AG04450 (cell line): ENCODE measurements around the gene PGF. TPM values are rescaled to one million over a fixed set of nuclear protein-coding genes. Genes with fewer than 3 reads are reported as not detected.

Source experiments
- CTCF ChIA-PET: fragments of 300-600, 350-600 bp; formaldehyde crosslinking; extraction: SDS; loops from one replicate; lab custom pipeline; 2022; ENCODE audit warnings: antibody characterized with exemption, inconsistent platforms; lab: Charles Lee
- POLR2A ChIA-PET: fragments of 350-600 bp; formaldehyde crosslinking; extraction: SDS; loops from one replicate; lab custom pipeline; 2021; ENCODE audit warnings: antibody characterized with exemption, inconsistent platforms; lab: Yijun Ruan, JAX
- DNase-seq: peaks from one replicate; pipeline ENCODE4 v3.0.0-alpha.2; 2011; ENCODE audit warnings: low read depth, low spot score
- H3K27ac ChIP-seq: one replicate; pipeline ENCODE4 v1.5.1; 2012; ENCODE audit warnings: low read depth, low read length, control low read depth
- H3K27me3 ChIP-seq: one replicate; pipeline ENCODE4 v1.6.0; 2012; ENCODE audit warnings: low read length; ENCODE audit not compliant: control insufficient read depth, insufficient read depth
- H3K4me3 ChIP-seq: 2 replicates; pipeline ENCODE4 v1.5.1; 2011; ENCODE audit warnings: mild to moderate bottlenecking, low read depth, low read length, control low read depth
- H3K9me3 ChIP-seq: 2 replicates; pipeline ENCODE4 v1.5.1; 2012; ENCODE audit warnings: low read length; ENCODE audit not compliant: control insufficient read depth, insufficient read depth
- CTCF ChIP-seq: IDR thresholded peaks from 2 replicates; pipeline ENCODE4 v1.5.1; 2011; ENCODE audit warnings: low read depth, low read length, control low read depth, inconsistent platforms
- polyA plus RNA-seq: library from polyadenylated mRNA; depleted of rRNA; stranded (reverse); fragments of >200 nt; gene quantifications from 2 replicates; pipeline ENCODE4 v1.2.3, GENCODE V29; 2011

The PGF gene
- polyA plus RNA-seq, 1 experiment, result 0.63 TPM

GRCh38 chr14:74951443-74952179 lies 3.8 kb downstream of the PGF start:
- TF ChIP-seq CTCF, result no peak
- H3K27me3 ChIP-seq, result peaks cover 5% of the 10 kb centered on the region
- H3K27ac ChIP-seq, result no peak overlapping the region
- ChIA-PET CTCF (interaction anchor here (1.5 to 3.3 kb wide), 2 partner anchors 91 to 137 kb away, joined by 4 to 14 read pairs; no protein-coding TSS in a partner anchor), POLR2A (no interaction called here)
- DNase-seq, result no peak
- no peak overlapping the region for H3K4me3 ChIP-seq
- no peaks in the 10 kb centered on the region; the same call in 1 of the 2 replicates for H3K9me3 ChIP-seq

DNA sequence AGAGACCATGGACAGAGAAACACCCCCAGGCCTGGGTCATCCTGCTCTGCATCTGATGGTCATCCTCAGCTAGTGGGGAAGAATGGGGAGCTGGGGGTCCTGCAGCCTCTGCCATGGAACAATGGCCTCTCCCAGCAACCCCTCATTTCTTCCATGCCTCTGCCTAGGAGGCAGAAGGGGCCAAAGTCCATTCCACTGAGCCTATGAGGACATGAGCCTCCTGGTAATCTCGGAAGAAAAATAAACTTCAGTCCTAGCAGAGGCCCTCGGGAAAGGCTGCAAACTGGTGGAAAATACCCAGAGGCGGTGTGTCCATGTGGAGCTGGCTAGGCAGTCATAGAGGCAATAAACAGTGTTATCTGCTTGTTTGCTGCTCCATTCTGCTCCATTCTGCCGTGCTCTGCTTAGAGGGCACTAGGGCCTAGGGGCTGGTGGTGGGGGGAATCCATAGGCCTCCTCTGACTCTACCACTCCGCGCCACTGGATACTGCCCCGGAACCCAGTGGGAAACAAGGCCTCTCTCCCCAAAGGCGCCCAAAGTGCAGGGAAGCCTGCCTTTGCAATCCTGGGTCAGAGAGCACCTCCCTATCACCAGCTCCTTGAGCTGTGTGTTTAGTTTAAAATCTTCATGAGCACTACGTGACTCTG lies 4.5 kb downstream of the PGF start:
- H3K27me3 ChIP-seq, result peaks cover 2% of the 10 kb centered on the region
- ChIA-PET CTCF (interaction anchor here (1.5 to 3.3 kb wide), 2 partner anchors 90 to 138 kb away, joined by 4 to 14 read pairs; no protein-coding TSS in a partner anchor), POLR2A (no interaction called here)
- H3K9me3 ChIP-seq, result no peaks in the 10 kb centered on the region
- DNase-seq, result no peak
- TF ChIP-seq CTCF, result no peak
- no peak overlapping the region for H3K4me3 ChIP-seq
- H3K27ac ChIP-seq, result no peak overlapping the region

- Histone ChIP-seq H3K4me3 (no peak overlapping the region), H3K27ac (no peak overlapping the region), H3K9me3 (no peaks in the 10 kb centered on the region), H3K27me3 (peaks cover 2% of the 10 kb centered on the region)
- TF ChIP-seq CTCF, result no peak
- DNase-seq, result no peak
- ChIA-PET POLR2A (no interaction called here), CTCF (interaction anchor here (3.6 kb wide), 1 partner anchor 139 kb away, joined by 21 read pairs; no protein-coding TSS in a partner anchor)
Observed at GRCh38 chr14:74949859-74950573, 5.4 kb downstream of the PGF start.

DNA sequence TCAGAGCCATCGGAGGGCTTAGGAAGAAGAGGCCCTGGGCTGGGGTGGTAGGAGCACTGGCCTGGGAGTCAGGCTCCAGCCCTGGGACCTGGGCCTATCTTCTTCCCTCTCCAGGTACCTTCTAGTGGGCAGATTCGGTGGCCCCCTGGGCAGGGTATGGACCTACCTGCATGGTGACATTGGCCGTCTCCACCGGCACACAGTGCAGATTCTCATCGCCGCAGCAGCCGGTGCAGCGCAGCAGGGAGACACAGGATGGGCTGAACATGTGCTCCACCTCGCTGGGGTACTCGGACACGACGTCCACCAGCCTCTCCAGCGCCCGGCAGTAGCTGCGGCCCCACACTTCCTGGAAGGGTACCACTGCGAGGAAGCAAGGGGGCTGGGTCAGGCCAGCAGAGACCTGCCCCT lies 6.2 kb downstream of the PGF start:
- Histone ChIP-seq H3K27ac (no peak overlapping the region), H3K9me3 (no peaks in the 10 kb centered on the region), H3K4me3 (no peak overlapping the region), H3K27me3 (peaks cover 2% of the 10 kb centered on the region)
- ChIA-PET CTCF (interaction anchor here (3.6 kb wide), 1 partner anchor 140 kb away, joined by 21 read pairs; no protein-coding TSS in a partner anchor), POLR2A (no interaction called here)
- DNase-seq, result no peak
- no peak for TF ChIP-seq CTCF
